GM12801 (cell line): ENCODE results near the gene ARL5B.

Source experiments
- CTCF ChIP-seq: IDR thresholded peaks from one replicate; pipeline ENCODE4 v1.5.1; 2011; ENCODE audit warnings: control low read depth; ENCODE audit not compliant: insufficient read length; ENCODE audit errors: extremely low read depth

Gene ARL5B

DNA sequence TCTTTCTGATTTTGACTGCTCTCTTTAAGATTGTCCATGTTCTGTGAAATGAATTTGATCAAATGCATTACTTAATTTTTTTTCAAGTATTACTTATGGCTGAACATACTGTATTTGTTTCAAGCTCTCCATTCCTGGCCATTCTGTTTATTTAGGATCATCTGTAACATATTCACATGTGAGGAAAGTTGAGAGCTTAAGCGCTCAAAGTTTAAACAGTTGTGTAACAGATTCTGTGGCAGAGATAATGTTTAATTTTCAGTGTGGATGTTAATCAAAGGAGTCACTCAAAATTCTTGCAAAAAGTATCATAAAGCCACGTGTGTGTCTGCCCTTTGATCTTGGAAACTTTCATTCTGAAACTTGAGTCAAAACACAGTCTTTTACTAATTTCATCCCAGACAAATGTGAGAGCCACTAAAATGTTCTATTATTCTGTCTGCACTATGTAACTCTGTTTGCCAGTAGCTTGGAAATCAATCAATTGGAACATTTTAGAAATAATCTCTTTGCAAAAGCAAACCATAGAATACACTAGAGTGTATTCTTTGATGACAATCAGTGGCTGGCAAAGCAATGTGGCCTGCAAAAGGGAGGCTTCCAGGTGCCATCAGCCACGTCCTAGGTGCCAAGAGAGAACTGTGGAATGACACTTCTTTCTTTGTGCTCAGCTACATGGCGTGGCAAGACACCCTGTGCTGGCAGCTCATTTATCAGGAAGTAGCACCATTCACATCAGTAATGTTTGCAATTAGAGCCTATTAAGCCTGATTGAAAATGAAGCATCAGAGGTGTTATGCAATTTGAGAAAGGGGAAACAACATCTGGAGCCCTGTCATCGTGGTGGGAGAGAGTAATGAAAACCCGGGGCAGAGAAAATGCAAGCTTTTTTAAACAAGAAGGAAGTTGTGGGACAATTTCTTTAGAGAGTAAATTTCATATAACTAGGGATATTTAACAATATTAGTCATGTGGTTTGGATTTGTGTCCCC lies 40.9 kb downstream of the ARL5B start:
- TF ChIP-seq CTCF = no peak

GRCh38 chr10:18703521-18703920 lies 44.3 kb downstream of the ARL5B start:
- TF ChIP-seq CTCF = no peak

- no peak for TF ChIP-seq CTCF
Measured at GRCh38 chr10:18710201-18710653, 51.0 kb downstream of the ARL5B start.

GRCh38 chr10:18713077-18713476 lies 53.8 kb downstream of the ARL5B start:
- no peak for TF ChIP-seq CTCF

DNA sequence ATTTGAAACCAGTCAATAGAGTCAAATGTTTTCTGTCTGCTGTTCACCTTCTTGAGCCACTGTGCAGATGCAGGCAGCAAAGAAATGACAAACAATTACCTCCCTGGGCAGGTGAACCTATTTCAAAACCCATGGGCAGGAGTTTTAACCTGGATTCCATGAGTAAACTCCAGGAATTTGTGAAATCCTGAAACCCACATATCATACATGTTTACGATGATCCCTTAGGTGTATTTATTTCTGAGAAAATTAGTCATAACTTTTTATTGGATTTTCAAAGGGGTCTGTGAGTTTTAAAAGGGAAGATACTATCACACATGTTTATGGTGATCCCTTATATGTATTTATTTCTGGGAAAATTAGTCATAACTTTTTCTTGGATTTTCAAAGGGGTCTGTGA lies 59.8 kb downstream of the ARL5B start:
- TF ChIP-seq CTCF = no peak

GRCh38 chr10:18719811-18720210 lies 60.6 kb downstream of the ARL5B start:
- no peak for TF ChIP-seq CTCF

DNA sequence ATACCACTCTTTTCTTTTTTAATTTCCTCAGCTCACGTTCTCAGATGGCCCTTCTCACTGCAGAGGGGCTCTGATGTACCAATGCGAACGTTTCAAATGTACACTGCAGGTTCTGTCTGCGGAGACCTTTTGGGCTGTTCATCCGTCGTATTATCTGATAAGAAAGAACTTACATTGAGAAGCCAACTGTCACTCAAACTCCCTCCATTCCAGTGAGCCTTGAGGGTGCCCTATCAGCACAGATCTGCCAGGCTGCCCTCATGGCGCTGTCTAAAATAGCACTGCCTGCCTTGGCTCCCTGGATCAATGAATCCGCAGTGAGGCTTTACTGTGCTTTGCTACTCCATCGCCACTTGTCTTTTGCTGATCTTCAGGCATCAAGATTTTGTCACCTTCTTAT lies 61.8 kb downstream of the ARL5B start:
- TF ChIP-seq CTCF = no peak
